Measurements from ENCODE around the gene SPOCK1. TPM values are rescaled to one million over a fixed set of nuclear protein-coding genes. Genes with fewer than 3 reads are reported as not detected.

SPOCK1 gene
- polyA plus RNA-seq, 1 donor from 2014 or later = not detected

GRCh38 chr5:137040641-137041340 lies 458.3 kb downstream of the SPOCK1 start:
- Mint-ChIP-seq H3K4me1 (no peaks in the 10 kb centered on the region), H3K27me3 (no peaks in the 10 kb centered on the region), H3K27ac (no peak overlapping the region), H3K36me3 (peaks cover 2% of the 10 kb centered on the region), H3K4me3 (no peak overlapping the region), H3K9me3 (peaks cover 3 to 7% (median 7%) of the 10 kb centered on the region in 3 donors)

- H3K36me3 Mint-ChIP-seq = peaks cover 2% of the 10 kb centered on the region
- no peaks in the 10 kb centered on the region for H3K27me3 Mint-ChIP-seq
- no peak overlapping the region for H3K27ac Mint-ChIP-seq
- H3K9me3 Mint-ChIP-seq = peaks cover 3 to 7% (median 7%) of the 10 kb centered on the region in 3 donors
- H3K4me3 Mint-ChIP-seq = no peak overlapping the region
- H3K4me1 Mint-ChIP-seq = no peaks in the 10 kb centered on the region
Measured at GRCh38 chr5:137040024-137040423, 459.1 kb downstream of the SPOCK1 start.

- Mint-ChIP-seq H3K9me3 (peaks cover 0 to 7% (median 2%) of the 10 kb centered on the region in 3 donors), H3K27me3 (no peaks in the 10 kb centered on the region), H3K4me3 (no peak overlapping the region)
Measured at GRCh38 chr5:137037848-137038247, 461.3 kb downstream of the SPOCK1 start.

GRCh38 chr5:137036640-137037039 lies 462.5 kb downstream of the SPOCK1 start:
- no peaks in the 10 kb centered on the region for H3K27me3 Mint-ChIP-seq
- H3K36me3 Mint-ChIP-seq = peaks cover 2% of the 10 kb centered on the region
- H3K4me1 Mint-ChIP-seq = no peaks in the 10 kb centered on the region
- H3K9me3 Mint-ChIP-seq = no peaks in the 10 kb centered on the region
- H3K27ac Mint-ChIP-seq = no peak overlapping the region
- H3K4me3 Mint-ChIP-seq = no peak overlapping the region

More at GRCh38 chr5:137037848-137038247, 461.3 kb downstream of the SPOCK1 start:
- Mint-ChIP-seq H3K4me1 (no peaks in the 10 kb centered on the region), H3K27ac (no peak overlapping the region), H3K36me3 (peaks cover 2% of the 10 kb centered on the region)

- no peaks in the 10 kb centered on the region for H3K9me3 Mint-ChIP-seq
- H3K4me1 Mint-ChIP-seq = no peaks in the 10 kb centered on the region
- no peak overlapping the region for H3K4me3 Mint-ChIP-seq
- H3K27me3 Mint-ChIP-seq = no peaks in the 10 kb centered on the region
- no peak overlapping the region for H3K27ac Mint-ChIP-seq
- H3K36me3 Mint-ChIP-seq = peaks cover 2% of the 10 kb centered on the region
Measured at GRCh38 chr5:137035480-137035878, 463.6 kb downstream of the SPOCK1 start.

- Mint-ChIP-seq H3K27ac (no peak overlapping the region), H3K36me3 (peaks cover 2% of the 10 kb centered on the region), H3K4me3 (no peak overlapping the region), H3K4me1 (no peaks in the 10 kb centered on the region), H3K9me3 (no peaks in the 10 kb centered on the region), H3K27me3 (no peaks in the 10 kb centered on the region)
Measured at GRCh38 chr5:137034764-137035479, 464.2 kb downstream of the SPOCK1 start.

GRCh38 chr5:137034213-137034612 lies 464.9 kb downstream of the SPOCK1 start:
- Mint-ChIP-seq H3K27me3 (no peaks in the 10 kb centered on the region), H3K4me1 (no peaks in the 10 kb centered on the region), H3K4me3 (no peak overlapping the region), H3K27ac (no peak overlapping the region), H3K9me3 (no peaks in the 10 kb centered on the region), H3K36me3 (peaks cover under 1% of the 10 kb centered on the region)

GRCh38 chr5:137032929-137033328 lies 466.2 kb downstream of the SPOCK1 start:
- no peaks in the 10 kb centered on the region for H3K27me3 Mint-ChIP-seq
- H3K9me3 Mint-ChIP-seq = no peaks in the 10 kb centered on the region
- H3K4me1 Mint-ChIP-seq = no peaks in the 10 kb centered on the region
- H3K36me3 Mint-ChIP-seq = no peaks in the 10 kb centered on the region
- no peak overlapping the region for H3K4me3 Mint-ChIP-seq
- H3K27ac Mint-ChIP-seq = peak overlapping the region in 1 of 3 donors; percentile 83

- Mint-ChIP-seq H3K4me3 (no peak overlapping the region), H3K27ac (no peak overlapping the region)
Measured at GRCh38 chr5:137027758-137028157, 471.4 kb downstream of the SPOCK1 start.

GRCh38 chr5:137026296-137026695 lies 472.8 kb downstream of the SPOCK1 start:
- no peak overlapping the region for H3K4me3 Mint-ChIP-seq
- H3K27ac Mint-ChIP-seq = no peak overlapping the region
- no peaks in the 10 kb centered on the region for H3K36me3 Mint-ChIP-seq
- H3K9me3 Mint-ChIP-seq = no peaks in the 10 kb centered on the region
- peaks cover 0 to 3% (median 0%) of the 10 kb centered on the region in 3 donors for H3K4me1 Mint-ChIP-seq
- no peaks in the 10 kb centered on the region for H3K27me3 Mint-ChIP-seq

More at GRCh38 chr5:137027758-137028157, 471.4 kb downstream of the SPOCK1 start:
- no peaks in the 10 kb centered on the region for H3K9me3 Mint-ChIP-seq
- no peaks in the 10 kb centered on the region for H3K36me3 Mint-ChIP-seq
- peaks cover 0 to 3% (median 0%) of the 10 kb centered on the region in 3 donors for H3K4me1 Mint-ChIP-seq
- no peaks in the 10 kb centered on the region for H3K27me3 Mint-ChIP-seq

- H3K4me3 Mint-ChIP-seq = no peak overlapping the region
- H3K27me3 Mint-ChIP-seq = no peaks in the 10 kb centered on the region
- no peak overlapping the region for H3K27ac Mint-ChIP-seq
- peaks cover 0 to 3% (median 0%) of the 10 kb centered on the region in 3 donors for H3K4me1 Mint-ChIP-seq
- H3K36me3 Mint-ChIP-seq = no peaks in the 10 kb centered on the region
- no peaks in the 10 kb centered on the region for H3K9me3 Mint-ChIP-seq
Measured at GRCh38 chr5:137024044-137024443, 475.1 kb downstream of the SPOCK1 start.

- no peak overlapping the region for H3K4me3 Mint-ChIP-seq
- no peaks in the 10 kb centered on the region for H3K36me3 Mint-ChIP-seq
- peaks cover 0 to 3% (median 0%) of the 10 kb centered on the region in 3 donors for H3K4me1 Mint-ChIP-seq
- no peaks in the 10 kb centered on the region for H3K27me3 Mint-ChIP-seq
- H3K27ac Mint-ChIP-seq = no peak overlapping the region
- H3K9me3 Mint-ChIP-seq = no peaks in the 10 kb centered on the region
Measured at GRCh38 chr5:137023371-137023770, 475.8 kb downstream of the SPOCK1 start.

- H3K9me3 Mint-ChIP-seq = no peaks in the 10 kb centered on the region
- H3K4me1 Mint-ChIP-seq = peaks cover 0 to 3% (median 0%) of the 10 kb centered on the region in 3 donors
- H3K36me3 Mint-ChIP-seq = no peaks in the 10 kb centered on the region
- H3K27ac Mint-ChIP-seq = no peak overlapping the region
- H3K27me3 Mint-ChIP-seq = no peaks in the 10 kb centered on the region
- no peak overlapping the region for H3K4me3 Mint-ChIP-seq
Measured at GRCh38 chr5:137022725-137023124, 476.4 kb downstream of the SPOCK1 start.

- H3K4me3 Mint-ChIP-seq = no peak overlapping the region
- H3K4me1 Mint-ChIP-seq = peaks cover 0 to 3% (median 0%) of the 10 kb centered on the region in 3 donors
- no peaks in the 10 kb centered on the region for H3K9me3 Mint-ChIP-seq
- H3K27me3 Mint-ChIP-seq = no peaks in the 10 kb centered on the region
- no peaks in the 10 kb centered on the region for H3K36me3 Mint-ChIP-seq
- no peak overlapping the region for H3K27ac Mint-ChIP-seq
Measured at GRCh38 chr5:137022043-137022442, 477.1 kb downstream of the SPOCK1 start.

- Mint-ChIP-seq H3K27me3 (no peaks in the 10 kb centered on the region), H3K4me1 (peaks cover 0 to 3% (median 0%) of the 10 kb centered on the region in 3 donors), H3K9me3 (no peaks in the 10 kb centered on the region), H3K27ac (no peak overlapping the region), H3K36me3 (no peaks in the 10 kb centered on the region), H3K4me3 (no peak overlapping the region)
Measured at GRCh38 chr5:137019229-137019628, 479.9 kb downstream of the SPOCK1 start.

All from IgD-negative memory B cell (primary cell).